ENCODE measurements around the gene KCNE1.

- TF ChIP-seq CTCF (IDR thresholded peaks at IDR 0.05) (no peak), POLR2A (IDR thresholded peaks at IDR 0.05) (peak in 2 of 3 donors; percentile 82 to 87)
These were observed 14.7 kb upstream of the KCNE1 start for GRCh38 chr21:34526618-34527290.
